HG03354 (cell line): Measurements from ENCODE around the gene RNF212.
A peak's percentile ranks its signal among the peaks of the same experiment; 100 is the strongest.
"Not testable (repeated sequence)": the region's sequence is repeated elsewhere in the genome, so short reads cannot be mapped to it uniquely, and the experiment has no call there.

ENCODE experiments used
- ATAC-seq: cut with Tn5 transposase; IDR thresholded peaks from one replicate; pipeline ENCODE4 v1.9.1; 2021; ENCODE audit warnings: mild to moderate bottlenecking; ENCODE audit not compliant: unreplicated experiment, poor library complexity, severe bottlenecking

The RNF212 gene

GRCh38 chr4:1075809-1076699 lies 37.3 kb downstream of the RNF212 start:
- no peak for ATAC-seq

GRCh38 chr4:1075225-1075624 lies 38.1 kb downstream of the RNF212 start:
- ATAC-seq, result no peak

GRCh38 chr4:1074077-1074476 lies 39.3 kb downstream of the RNF212 start:
- no peak for ATAC-seq

- ATAC-seq, result peak; percentile 50
Measured at GRCh38 chr4:1072830-1073446, 40.4 kb downstream of the RNF212 start.

GRCh38 chr4:1069394-1069793 lies 44.0 kb downstream of the RNF212 start:
- ATAC-seq, result no peak

- ATAC-seq, result no peak
Measured at GRCh38 chr4:1065732-1066131, 47.6 kb downstream of the RNF212 start.

GRCh38 chr4:1062419-1062818 lies 50.9 kb downstream of the RNF212 start:
- no peak for ATAC-seq

- no peak for ATAC-seq
Measured at GRCh38 chr4:1061760-1062159, 51.6 kb downstream of the RNF212 start.

GRCh38 chr4:1061056-1061700 lies 52.2 kb downstream of the RNF212 start:
- no peak for ATAC-seq

GRCh38 chr4:1060621-1061020 lies 52.7 kb downstream of the RNF212 start:
- no peak for ATAC-seq

- ATAC-seq, result no peak
Measured at GRCh38 chr4:1060121-1060520, 53.2 kb downstream of the RNF212 start.

GRCh38 chr4:1058997-1059665 lies 54.2 kb downstream of the RNF212 start:
- ATAC-seq, result no peak

- no peak for ATAC-seq
Measured at GRCh38 chr4:1058198-1058996, 55.0 kb downstream of the RNF212 start.

- ATAC-seq, result no peak
Measured at GRCh38 chr4:1057403-1057745, 56.0 kb downstream of the RNF212 start.

GRCh38 chr4:1056671-1057402 lies 56.5 kb downstream of the RNF212 start:
- no peak for ATAC-seq

GRCh38 chr4:1055721-1056590 lies 57.4 kb downstream of the RNF212 start:
- ATAC-seq, result peak; percentile 65

- not testable (repeated sequence) for ATAC-seq
Measured at GRCh38 chr4:1055243-1055701, 58.1 kb downstream of the RNF212 start.

- not testable (repeated sequence) for ATAC-seq
Measured at GRCh38 chr4:1054696-1055242, 58.6 kb downstream of the RNF212 start.
